G401 (cell line): Measurements from ENCODE around the gene NOC2L. TPM values are rescaled to one million over a fixed set of nuclear protein-coding genes. Genes with fewer than 3 reads are reported as not detected.

Experiments
- DNase-seq: peaks from one replicate; pipeline ENCODE4 v3.0.0-alpha.2; 2015; ENCODE audit warnings: low spot score
- in situ Hi-C: cut with HindIII; loops from 2 replicates; pipeline ENCODE4 v1.10.0; 2016; ENCODE audit warnings: low sequenced_read_pairs, mixed read lengths
- total RNA-seq: library from RNA; depleted of rRNA; stranded (reverse); fragments of >200 nt; shearing (Covaris generic); gene quantifications from 2 replicates; pipeline ENCODE4 v1.2.3, GENCODE V29; 2014

Gene NOC2L
- total RNA-seq, 1 experiment from 2014 or later = 221 TPM

- in situ Hi-C loops = no loop called here
- no peak for DNase-seq
Measured at GRCh38 chr1:965526-966134, 6.6 kb upstream of the NOC2L start.

- no peak for DNase-seq
- in situ Hi-C loops = no loop called here
Measured at GRCh38 chr1:964691-965525, 5.9 kb upstream of the NOC2L start.

DNA sequence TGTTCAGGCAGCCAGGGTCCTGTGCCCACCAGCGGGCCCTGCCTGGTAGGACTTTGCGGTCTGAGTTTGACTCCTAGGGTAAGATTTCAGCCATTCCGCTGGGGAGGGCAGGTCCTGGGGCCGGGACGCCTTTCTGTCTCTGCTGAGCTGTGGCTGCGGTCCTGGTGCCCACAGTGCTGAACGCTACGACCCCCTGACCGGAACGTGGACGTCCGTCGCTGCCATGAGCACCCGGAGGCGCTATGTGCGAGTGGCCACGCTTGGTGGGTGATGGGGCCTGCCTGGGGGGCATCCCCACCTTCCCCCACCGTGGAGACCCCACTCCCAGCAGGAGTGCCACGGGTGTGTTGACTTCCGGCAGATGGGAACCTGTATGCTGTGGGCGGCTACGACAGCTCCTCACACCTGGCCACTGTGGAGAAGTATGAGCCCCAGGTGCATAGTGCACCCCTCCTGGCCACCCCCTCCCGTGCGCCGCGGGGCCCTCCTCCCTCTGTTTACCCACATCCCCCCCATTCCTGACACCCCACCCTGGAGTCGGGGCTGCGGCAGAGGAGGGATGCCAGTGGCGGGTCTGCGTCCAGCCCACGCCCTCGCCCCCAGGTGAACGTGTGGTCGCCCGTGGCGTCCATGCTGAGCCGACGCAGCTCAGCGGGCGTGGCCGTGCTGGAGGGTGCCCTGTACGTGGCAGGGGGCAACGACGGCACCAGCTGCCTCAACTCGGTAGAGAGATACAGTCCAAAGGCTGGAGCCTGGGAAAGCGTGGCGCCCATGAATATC is 4.9 kb upstream of the NOC2L start:
- no peak for DNase-seq
- in situ Hi-C loops = no loop called here

DNA sequence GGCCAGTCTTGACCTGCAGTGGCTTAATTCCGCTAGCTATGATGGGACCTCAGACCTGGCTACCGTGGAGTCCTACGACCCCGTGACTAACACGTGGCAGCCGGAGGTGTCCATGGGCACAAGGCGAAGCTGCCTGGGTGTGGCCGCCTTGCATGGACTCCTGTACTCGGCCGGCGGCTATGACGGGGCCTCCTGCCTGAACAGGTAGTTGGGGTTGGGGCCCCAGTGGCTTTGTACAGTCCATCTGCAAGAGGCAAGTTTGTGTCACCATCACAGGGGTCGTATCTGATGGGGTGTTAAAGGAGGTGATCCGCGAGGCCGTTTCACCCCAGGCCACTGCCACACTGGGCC is 4.2 kb upstream of the NOC2L start:
- no peak for DNase-seq
- in situ Hi-C loops = no loop called here

DNA sequence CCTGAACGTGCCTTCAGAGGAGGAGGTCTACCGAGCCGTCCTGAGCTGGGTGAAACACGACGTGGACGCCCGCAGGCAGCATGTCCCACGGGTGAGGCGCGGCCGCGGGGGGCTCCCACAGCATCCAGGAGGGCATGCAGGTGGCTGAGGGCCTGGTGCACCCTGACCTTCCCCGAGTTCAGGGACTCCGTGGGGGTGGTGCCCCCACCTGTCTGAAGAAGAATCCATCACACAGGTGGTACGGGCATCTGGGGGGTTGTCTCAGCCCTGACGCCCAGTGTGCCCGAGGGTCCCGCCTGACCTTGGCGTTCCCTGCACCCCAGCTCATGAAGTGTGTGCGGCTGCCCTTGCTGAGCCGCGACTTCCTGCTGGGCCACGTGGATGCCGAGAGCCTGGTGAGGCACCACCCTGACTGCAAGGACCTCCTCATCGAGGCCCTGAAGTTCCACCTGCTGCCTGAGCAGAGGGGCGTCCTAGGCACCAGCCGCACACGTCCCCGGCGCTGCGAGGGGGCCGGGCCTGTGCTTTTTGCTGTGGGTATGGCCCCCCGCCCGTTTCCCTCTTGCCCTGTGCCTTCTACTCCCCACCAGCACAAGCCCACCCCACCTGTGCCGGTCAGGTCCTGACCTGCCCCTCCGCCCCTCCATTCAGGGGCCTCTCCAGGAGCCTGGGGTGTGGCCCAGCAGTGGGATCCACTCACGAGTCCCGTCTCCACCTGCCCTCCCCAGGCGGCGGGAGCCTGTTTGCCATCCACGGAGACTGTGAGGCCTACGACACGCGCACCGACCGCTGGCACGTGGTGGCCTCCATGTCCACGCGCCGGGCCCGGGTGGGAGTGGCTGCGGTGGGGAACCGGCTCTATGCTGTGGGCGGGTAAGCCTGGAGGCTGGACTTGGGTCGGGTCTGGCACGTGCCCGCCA is 3.6 kb upstream of the NOC2L start:
- in situ Hi-C loops = no loop called here
- no peak for DNase-seq

DNA sequence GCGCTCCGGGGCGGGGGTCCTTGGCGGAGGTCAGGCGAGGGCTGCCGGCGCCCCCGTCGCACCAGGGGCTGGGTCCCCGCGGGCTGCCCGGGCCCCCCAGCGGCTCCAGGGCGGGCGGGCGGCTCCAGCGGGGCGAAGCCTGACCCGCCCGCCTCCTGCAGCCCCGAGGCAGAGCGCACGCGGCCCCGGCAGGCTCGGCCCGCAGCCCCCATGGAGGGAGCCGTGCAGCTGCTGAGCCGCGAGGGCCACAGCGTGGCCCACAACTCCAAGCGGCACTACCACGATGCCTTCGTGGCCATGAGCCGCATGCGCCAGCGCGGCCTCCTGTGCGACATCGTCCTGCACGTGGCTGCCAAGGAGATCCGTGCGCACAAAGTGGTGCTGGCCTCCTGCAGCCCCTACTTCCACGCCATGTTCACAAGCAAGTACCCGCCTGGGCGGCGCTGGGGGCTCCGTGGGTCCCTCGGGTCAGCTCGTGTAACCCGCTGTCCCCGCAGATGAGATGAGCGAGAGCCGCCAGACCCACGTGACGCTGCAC is 2.1 kb upstream of the NOC2L start:
- DNase-seq = no peak
- in situ Hi-C loops = no loop called here

- peak; percentile 61 for DNase-seq
- in situ Hi-C loops = no loop called here
Measured at GRCh38 chr1:960363-961131, 1.5 kb upstream of the NOC2L start, which contains the start of gene KLHL17. TSS of gene KLHL17 (plus strand) at chr1:960584. CDS start at chr1:960694, 110 bp downstream.

GRCh38 chr1:959731-960362 is 791 bp upstream of the NOC2L start:
- no peak for DNase-seq
- in situ Hi-C loops = no loop called here

DNA sequence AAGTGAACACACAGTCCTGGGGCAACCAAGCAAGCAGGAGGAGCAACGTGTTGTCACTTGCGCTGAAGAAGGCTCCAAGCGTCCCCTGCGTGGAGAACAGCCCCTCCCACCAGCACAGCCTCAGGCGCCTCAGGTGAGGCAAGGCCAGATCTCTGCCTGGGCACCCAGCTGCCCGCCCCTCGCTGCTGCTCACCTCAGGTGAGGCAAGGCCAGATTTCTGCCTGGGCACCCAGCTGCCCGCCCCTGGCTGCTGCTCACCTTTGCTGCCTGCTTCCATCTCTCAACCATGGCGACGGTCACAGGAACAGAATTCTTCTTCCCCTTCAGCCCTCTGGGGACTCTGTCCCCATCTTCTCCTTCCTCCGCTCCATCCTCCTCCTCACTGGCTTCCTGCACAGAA is 2.4 kb downstream of the NOC2L start:
- DNase-seq = no peak
- in situ Hi-C loops = no loop called here

GRCh38 chr1:955474-955873 is 3.6 kb downstream of the NOC2L start:
- no peak for DNase-seq
- in situ Hi-C loops = no loop called here

- in situ Hi-C loops = no loop called here
Measured at GRCh38 chr1:954927-955326, 4.1 kb downstream of the NOC2L start.

DNA sequence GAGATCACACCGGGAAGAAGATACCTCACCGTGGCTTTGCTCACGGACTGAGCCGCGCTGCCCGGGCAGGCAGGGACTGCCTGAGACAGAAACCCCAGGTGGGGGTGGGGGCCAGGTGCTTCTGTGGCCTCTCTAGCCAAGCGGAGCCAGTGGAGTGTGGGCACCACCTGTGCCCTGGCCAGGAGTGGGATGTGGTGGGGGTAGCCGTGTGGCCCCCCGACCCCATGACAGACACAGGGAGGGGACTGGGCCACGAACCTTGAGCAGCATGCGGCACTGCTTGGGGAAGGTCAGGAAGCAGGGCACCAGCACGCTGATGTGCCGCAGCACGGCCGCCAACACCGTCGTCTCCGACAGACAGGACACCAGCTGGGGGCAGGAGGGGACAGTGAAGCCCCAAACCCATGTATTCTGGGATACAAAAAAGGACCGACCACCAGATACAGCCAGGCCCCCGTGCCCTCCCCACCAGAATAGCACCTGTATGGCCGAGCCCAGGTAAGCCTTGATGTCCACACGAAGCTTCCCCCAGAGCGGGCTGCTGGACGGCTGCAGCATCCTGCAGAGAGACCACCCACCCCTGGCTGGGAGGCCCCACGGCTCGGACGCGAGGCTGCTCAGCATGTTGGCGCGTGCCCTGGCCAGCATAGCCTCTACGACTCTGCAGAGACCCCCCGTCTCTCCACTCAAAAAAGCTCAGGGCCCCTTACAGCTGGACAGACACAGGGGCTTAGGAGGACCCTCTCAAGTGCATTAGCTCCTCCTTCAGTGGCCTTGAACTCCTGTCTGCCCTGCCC is 5.3 kb downstream of the NOC2L start:
- no peak for DNase-seq
- in situ Hi-C loops = no loop called here

More at GRCh38 chr1:954927-955326, 4.1 kb downstream of the NOC2L start:
- no peak for DNase-seq

DNA sequence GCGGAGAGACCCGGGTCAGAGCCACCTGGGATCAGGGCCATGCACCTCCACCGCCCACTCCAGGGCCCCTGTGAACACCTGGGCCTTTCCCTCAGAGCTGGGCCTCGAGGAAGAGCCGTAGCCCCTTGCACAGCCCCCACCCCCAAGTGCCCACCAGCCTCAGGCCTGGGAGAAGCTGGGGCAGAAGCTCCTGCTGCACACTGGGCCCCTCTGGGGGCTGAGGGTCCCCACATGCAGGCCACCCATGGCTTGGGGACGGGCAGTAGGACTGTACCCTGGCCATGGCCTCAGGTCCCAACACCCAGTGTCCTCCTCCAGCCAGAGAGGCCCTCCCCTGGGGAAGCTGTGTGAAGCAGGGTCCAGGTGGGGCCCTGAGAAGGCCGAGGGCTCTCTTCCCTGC is 6.5 kb downstream of the NOC2L start:
- in situ Hi-C loops = no loop called here

GRCh38 chr1:952201-952600 is 6.9 kb downstream of the NOC2L start:
- in situ Hi-C loops = no loop called here
- no peak for DNase-seq

More for the DNA sequence above, 6.5 kb downstream of the NOC2L start:
- DNase-seq = no peak

DNA sequence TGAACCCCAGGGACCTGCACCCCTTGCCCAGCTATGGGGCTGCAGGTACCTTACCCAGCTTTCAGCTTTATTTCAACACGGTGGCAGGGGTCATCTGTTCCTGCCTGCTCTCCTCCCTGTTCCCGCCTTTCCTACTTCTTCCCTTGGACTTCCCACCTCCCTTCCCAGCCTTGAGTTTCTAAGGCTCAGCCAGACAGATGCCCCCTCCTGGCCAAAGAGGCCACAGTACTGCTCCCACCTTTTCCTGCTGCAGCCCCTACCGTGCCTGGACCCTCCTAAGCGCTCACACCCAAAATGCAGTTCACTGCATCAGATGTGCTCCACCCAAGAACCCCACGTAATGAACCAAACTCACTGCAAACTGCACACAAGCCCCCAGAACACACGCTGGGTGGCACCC is 7.7 kb downstream of the NOC2L start:
- in situ Hi-C loops = no loop called here

DNA sequence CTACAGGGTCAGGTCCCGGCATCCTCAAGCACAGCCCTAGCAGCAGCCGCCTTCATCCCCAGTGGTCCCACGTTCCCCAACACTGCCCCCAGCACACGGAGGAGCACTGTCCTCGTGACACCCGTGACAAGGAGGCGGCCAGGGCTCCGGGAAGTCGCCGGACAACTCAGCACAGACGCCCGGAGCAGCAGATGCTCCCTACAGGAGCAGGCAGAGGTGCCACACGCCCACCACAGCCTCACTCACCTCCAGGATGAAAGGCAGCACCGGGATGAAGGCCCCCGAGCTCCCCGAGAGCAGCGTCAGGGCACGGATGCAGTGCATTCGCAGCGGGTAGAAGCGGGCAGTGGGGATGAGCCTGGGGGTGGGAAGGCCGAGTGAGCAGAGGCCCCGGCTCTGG is 8.2 kb downstream of the NOC2L start:
- no peak for DNase-seq
- in situ Hi-C loops = no loop called here

More for the DNA sequence above, 7.7 kb downstream of the NOC2L start:
- peak; percentile 23 for DNase-seq

DNA sequence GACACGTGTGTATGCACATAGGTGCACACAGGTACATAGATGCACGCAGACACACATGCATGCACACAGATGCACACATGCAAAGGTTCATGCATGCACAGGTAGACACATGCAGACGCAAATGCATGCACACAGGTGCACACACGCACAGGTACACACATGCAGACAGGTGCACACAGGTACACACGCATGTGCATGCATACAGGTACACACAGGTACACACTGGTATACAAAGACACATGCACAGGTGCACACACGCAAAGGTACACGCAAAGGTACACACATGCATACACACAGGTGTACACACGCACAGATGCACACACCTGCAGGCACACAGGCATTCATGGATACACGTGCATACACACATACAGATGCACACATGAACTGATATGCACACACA is 8.8 kb downstream of the NOC2L start:
- in situ Hi-C loops = no loop called here
- DNase-seq = no peak
